Muscle layer of duodenum (tissue), 2 donors: ENCODE data around the gene MRGPRG.
A peak's percentile ranks its signal among the peaks of the same experiment; 100 is the strongest.

Experiments
- H3K27ac ChIP-seq: one replicate; pipeline ENCODE4 v1.7.0; 2013; ENCODE audit warnings: mild to moderate bottlenecking, low read length
- H3K27me3 ChIP-seq: one replicate; pipeline ENCODE4 v1.7.0; 2013; ENCODE audit warnings: low read depth, mild to moderate bottlenecking, control low read depth, low read length
- H3K36me3 ChIP-seq, 2 donors: one replicate each; pipeline ENCODE4 v1.7.0; 2013; ENCODE audit warnings: low read length in 2 of 2, control low read depth in 1 of 2, mild to moderate bottlenecking in 1 of 2; ENCODE audit not compliant: insufficient read depth in 2 of 2, control insufficient read depth in 1 of 2
- H3K4me1 ChIP-seq, 2 donors: one replicate each; pipeline ENCODE4 v1.7.0; 2013; ENCODE audit warnings: low read length in 2 of 2, mild to moderate bottlenecking in 2 of 2, control low read depth in 1 of 2, moderate library complexity in 1 of 2; ENCODE audit not compliant: insufficient read depth in 2 of 2, control insufficient read depth in 1 of 2
- H3K4me3 ChIP-seq, 2 donors: one replicate each; pipeline ENCODE4 v1.7.0; 2013; ENCODE audit warnings: low read length in 2 of 2, low read depth in 1 of 2, mild to moderate bottlenecking in 1 of 2
- H3K9me3 ChIP-seq, 2 donors: one replicate each; pipeline ENCODE4 v1.7.0; 2013; ENCODE audit warnings: low read length in 2 of 2, control low read depth in 1 of 2, mild to moderate bottlenecking in 1 of 2; ENCODE audit not compliant: control insufficient read depth in 1 of 2
- donor health status: healthy.

MRGPRG gene

GRCh38 chr11:3231851-3232744 lies 13.5 kb upstream of the MRGPRG start, which contains the start of gene MRGPRE:
Gene MRGPRE, minus strand, starts transcription at chr11:3232417. Its CDS starts 3,618 bp downstream, at chr11:3228799.
- Histone ChIP-seq H3K27ac (no peak within 1 kb of the TSS), H3K36me3 (no peaks in the 10 kb centered on the region), H3K9me3 (no peaks in the 10 kb centered on the region), H3K4me3 (peak within 1 kb of the TSS in 1 of 2 donors; percentile 16), H3K4me1 (no peaks in the 10 kb centered on the region), H3K27me3 (no peaks in the 10 kb centered on the region)

DNA sequence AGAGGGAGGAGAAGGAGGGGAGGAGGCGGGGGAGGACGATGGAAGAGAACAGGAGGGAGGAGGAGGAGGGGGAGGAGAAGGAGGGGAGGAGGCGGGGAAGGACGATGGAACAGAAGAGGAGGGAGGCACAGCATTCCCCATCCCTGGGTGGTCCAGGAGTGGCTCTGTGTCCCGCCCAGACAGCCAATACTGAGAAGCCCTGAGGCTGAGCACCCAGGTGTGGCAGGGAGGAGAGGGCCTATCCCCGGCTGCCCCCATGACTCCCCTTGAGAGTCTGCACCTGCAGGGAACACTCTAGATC lies 12.9 kb upstream of the MRGPRG start:
- Histone ChIP-seq H3K27ac (no peak overlapping the region), H3K27me3 (no peaks in the 10 kb centered on the region)

DNA sequence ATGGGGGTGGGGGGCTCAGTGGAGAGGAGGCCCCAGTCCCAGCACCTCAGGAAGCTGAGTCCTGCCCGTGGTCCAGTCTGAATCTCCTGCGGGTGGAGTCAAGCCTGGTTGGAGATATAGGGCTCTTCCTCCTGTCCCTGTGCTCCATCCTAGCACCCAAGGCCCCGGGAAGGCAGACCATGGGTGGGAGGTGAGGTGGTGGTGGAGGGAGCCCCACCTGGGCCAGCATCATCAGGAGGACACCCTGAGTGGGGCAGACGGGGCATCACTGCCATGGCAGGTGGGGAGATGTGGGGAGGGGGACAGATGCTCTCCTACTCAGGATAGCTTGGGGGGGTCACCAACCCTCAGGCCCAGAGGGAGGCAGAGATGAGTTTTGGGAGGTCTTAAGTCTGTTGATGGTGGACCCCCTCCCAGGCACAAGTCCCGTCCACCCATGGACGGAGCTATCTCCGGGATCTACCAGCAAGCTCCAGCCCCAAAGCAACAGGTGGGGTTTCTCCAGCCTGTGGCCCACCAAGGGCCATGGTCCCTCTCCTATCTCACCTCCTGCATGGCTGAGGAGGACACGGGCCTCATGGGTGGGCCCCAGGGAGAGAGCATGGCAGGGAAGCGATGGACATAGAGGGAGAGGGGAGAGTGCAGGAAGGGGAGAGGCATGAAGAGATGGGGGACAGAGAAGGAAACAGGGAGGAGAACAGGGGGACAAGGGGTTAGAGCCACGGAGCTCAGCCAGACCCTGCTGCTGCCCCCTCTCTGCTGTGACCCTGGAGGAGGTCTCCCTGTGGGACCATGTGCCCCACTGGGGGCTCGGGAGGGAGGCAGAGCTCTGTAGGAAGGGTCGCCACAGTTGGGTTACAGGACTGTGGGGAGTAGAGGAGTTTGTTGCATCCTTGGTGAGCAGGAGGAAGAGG lies 12.3 kb upstream of the MRGPRG start:
- no peak overlapping the region for H3K4me3 ChIP-seq
- no peaks in the 10 kb centered on the region for H3K27me3 ChIP-seq
- no peaks in the 10 kb centered on the region for H3K9me3 ChIP-seq
- no peaks in the 10 kb centered on the region for H3K36me3 ChIP-seq
- H3K27ac ChIP-seq = no peak overlapping the region
- no peaks in the 10 kb centered on the region for H3K4me1 ChIP-seq

More for the DNA sequence above, 12.9 kb upstream of the MRGPRG start:
- Histone ChIP-seq H3K4me3 (no peak overlapping the region), H3K9me3 (no peaks in the 10 kb centered on the region), H3K36me3 (no peaks in the 10 kb centered on the region), H3K4me1 (no peaks in the 10 kb centered on the region)

GRCh38 chr11:3229673-3230630 lies 11.3 kb upstream of the MRGPRG start:
- no peak overlapping the region for H3K4me3 ChIP-seq
- no peaks in the 10 kb centered on the region for H3K9me3 ChIP-seq
- H3K27ac ChIP-seq = no peak overlapping the region
- H3K4me1 ChIP-seq = no peaks in the 10 kb centered on the region
- H3K36me3 ChIP-seq = no peaks in the 10 kb centered on the region
- no peaks in the 10 kb centered on the region for H3K27me3 ChIP-seq

DNA sequence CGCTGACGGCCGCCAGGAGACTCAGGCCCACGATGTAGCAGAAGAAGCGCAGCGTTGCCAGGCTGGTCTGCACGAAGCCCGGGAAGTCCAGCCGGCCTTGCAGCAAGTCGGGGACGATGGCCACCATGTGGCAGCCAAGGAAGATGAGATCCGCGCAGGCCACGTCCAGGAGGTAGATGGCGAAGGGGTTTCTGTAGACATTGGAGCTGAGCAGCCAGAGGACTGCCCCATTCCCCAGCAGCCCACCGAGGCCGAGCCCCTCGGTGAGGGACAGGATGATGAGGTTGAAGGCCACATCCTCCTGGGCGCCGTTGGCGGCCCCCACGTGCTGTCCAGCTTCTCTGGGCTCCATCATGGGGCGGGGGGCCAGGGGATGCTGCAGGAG lies 9.8 kb upstream of the MRGPRG start:
- no peaks in the 10 kb centered on the region for H3K4me1 ChIP-seq
- no peaks in the 10 kb centered on the region for H3K36me3 ChIP-seq
- H3K9me3 ChIP-seq = no peaks in the 10 kb centered on the region
- no peak overlapping the region for H3K27ac ChIP-seq
- no peak overlapping the region for H3K4me3 ChIP-seq
- no peaks in the 10 kb centered on the region for H3K27me3 ChIP-seq

DNA sequence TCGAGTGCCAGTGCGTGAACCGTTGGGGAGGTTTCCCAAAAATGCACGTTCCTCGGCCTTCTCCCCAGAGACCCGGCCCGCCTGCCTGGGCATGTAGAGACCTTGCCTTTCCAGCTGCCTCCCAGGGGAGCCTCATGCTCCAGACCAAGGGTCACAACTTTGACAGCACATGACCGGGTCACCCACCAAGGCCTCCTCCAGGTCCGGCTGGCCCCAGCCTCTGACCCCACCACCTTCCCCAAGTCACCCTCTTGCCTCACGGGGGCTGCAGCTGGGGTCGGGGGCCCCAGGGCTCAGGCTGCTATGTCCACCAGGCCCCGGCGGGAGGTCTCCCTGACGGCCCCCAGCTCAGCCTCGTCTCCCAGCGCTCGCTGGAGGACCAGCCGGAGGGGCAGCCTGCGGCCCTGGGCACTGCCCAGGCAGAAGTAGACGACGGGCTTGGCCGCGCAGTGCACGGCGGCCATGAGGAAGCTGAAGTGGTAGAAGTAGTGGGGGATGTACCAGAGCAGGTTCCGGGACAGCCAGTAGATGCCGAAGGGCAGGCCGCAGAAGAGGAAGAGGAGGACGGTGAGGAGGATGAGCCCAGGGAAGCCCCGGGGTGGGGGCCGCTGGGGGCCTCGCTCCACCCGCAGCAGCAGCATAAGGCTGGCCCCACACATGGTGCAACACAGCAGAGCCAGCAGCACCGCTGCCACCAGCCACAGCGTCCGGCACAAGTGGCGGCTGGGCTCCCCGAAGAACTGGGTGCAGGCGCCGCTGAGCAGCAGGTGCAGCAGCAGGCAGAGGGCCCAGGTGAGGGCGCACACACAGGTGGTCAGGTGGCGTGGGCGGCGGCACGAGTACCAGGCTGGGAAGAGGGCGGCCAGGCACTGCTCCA lies 9.2 kb upstream of the MRGPRG start:
- peaks cover 1% of the 10 kb centered on the region for H3K27me3 ChIP-seq
- H3K4me3 ChIP-seq = no peak overlapping the region
- no peak overlapping the region for H3K27ac ChIP-seq
- H3K36me3 ChIP-seq = no peaks in the 10 kb centered on the region
- no peaks in the 10 kb centered on the region for H3K9me3 ChIP-seq
- no peaks in the 10 kb centered on the region for H3K4me1 ChIP-seq

- Histone ChIP-seq H3K27me3 (peaks cover 4% of the 10 kb centered on the region), H3K9me3 (no peaks in the 10 kb centered on the region), H3K27ac (no peak overlapping the region), H3K4me1 (no peaks in the 10 kb centered on the region), H3K4me3 (no peak overlapping the region), H3K36me3 (no peaks in the 10 kb centered on the region)
Observed at GRCh38 chr11:3226846-3227567, 8.4 kb upstream of the MRGPRG start.

GRCh38 chr11:3225826-3226750 lies 7.5 kb upstream of the MRGPRG start:
- H3K27ac ChIP-seq = no peak overlapping the region
- H3K9me3 ChIP-seq = no peaks in the 10 kb centered on the region
- no peaks in the 10 kb centered on the region for H3K4me1 ChIP-seq
- H3K36me3 ChIP-seq = no peaks in the 10 kb centered on the region
- H3K27me3 ChIP-seq = peaks cover 6% of the 10 kb centered on the region
- H3K4me3 ChIP-seq = no peak overlapping the region

DNA sequence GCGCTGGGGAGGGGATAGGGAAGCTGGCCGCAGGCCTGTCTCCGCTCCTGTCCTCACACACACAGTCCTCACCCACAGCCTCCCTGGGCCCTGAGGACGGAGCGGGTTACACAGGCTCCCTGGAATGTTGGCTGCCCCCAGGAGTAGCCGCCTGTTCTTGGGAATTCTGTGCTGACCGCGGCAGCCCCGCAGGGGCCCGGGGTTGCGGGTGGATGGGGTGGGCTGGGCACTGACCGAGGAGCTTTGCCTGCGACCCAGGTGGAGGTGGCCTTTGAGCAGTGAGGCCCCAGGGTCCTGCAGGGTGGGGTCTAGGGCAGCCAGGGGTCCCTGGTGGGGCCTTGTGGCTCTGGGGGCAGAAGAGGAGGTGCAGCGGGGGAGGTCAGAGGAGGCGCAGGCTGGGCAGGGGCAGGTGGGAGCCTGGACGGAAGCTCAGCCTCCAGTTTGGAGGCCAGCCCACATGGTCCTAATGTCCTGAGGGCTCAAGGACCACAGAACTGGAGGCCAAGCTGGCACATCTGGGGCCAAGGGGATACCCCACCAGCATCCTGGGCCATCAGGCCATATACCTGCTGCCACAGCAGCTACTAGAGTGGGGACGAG lies 6.6 kb upstream of the MRGPRG start:
- Histone ChIP-seq H3K36me3 (no peaks in the 10 kb centered on the region), H3K4me3 (no peak overlapping the region), H3K9me3 (no peaks in the 10 kb centered on the region), H3K4me1 (no peaks in the 10 kb centered on the region), H3K27ac (no peak overlapping the region), H3K27me3 (peaks cover 10% of the 10 kb centered on the region)
